SU-DHL-6 (cell line): ENCODE measurements around the gene PDE8B.

Source experiments
- H2AFZ ChIP-seq: fragments of 200-600 bp; sonication (generic); 2 replicates; pipeline ENCODE4 v1.6.1; 2014; ENCODE audit warnings: low read depth, mild to moderate bottlenecking, moderate library complexity, mixed read lengths, antibody characterized with exemption, low read length; ENCODE audit not compliant: severe bottlenecking
- H3F3A ChIP-seq: fragments of 200-600 bp; shearing (Covaris generic); 2 replicates; pipeline ENCODE4 v1.6.0; 2016; ENCODE audit warnings: antibody characterized with exemption, mild to moderate bottlenecking; ENCODE audit not compliant: insufficient read depth
- H3K27ac ChIP-seq: fragments of 200-600 bp; sonication (generic); 2 replicates; pipeline ENCODE4 v1.5.1; 2016; ENCODE audit warnings: low read depth, mild to moderate bottlenecking, low read length, moderate library complexity, mixed read lengths
- H3K27me3 ChIP-seq: fragments of 200-600 bp; sonication (generic), shearing (Covaris generic); 2 replicates; pipeline ENCODE4 v1.6.0; 2014; ENCODE audit warnings: mild to moderate bottlenecking, low read length
- H3K36me3 ChIP-seq: fragments of 200-600 bp; sonication (generic); 2 replicates; pipeline ENCODE4 v1.6.1; 2014; ENCODE audit warnings: mild to moderate bottlenecking, low read length, mixed read lengths
- H3K4me2 ChIP-seq: fragments of 300-600, 200-600 bp; shearing (Covaris generic), sonication (generic); 2 replicates; pipeline ENCODE4 v1.6.0; 2014; ENCODE audit warnings: low read length, low read depth, mild to moderate bottlenecking; ENCODE audit not compliant: poor library complexity, severe bottlenecking
- H3K4me3 ChIP-seq: fragments of 200-600 bp; sonication (generic); 2 replicates; pipeline ENCODE4 v1.5.1; 2014; ENCODE audit warnings: antibody characterized with exemption, low read length, mild to moderate bottlenecking, mixed read lengths; ENCODE audit not compliant: insufficient read depth, poor library complexity, severe bottlenecking
- H3K79me2 ChIP-seq: fragments of 200-600 bp; sonication (generic); 2 replicates; pipeline ENCODE4 v1.6.1; 2014; ENCODE audit warnings: mild to moderate bottlenecking, low read length, moderate library complexity; ENCODE audit not compliant: insufficient read depth
- H3K9ac ChIP-seq: fragments of 200-600 bp; sonication (generic); 2 replicates; pipeline ENCODE4 v1.7.0; 2014; ENCODE audit warnings: mild to moderate bottlenecking, low read length
- H3K9me2 ChIP-seq: fragments of 200-600 bp; sonication (generic); replicated peaks from 2 replicates; pipeline ENCODE4 v1.6.1; 2014; ENCODE audit warnings: low read length; ENCODE audit not compliant: insufficient read depth
- H3K9me3 ChIP-seq: fragments of 200-600 bp; sonication (generic); 2 replicates; pipeline ENCODE4 v1.6.1; 2014; ENCODE audit warnings: low read length, mixed read lengths; ENCODE audit not compliant: insufficient read depth
- H4K20me1 ChIP-seq: fragments of 200-600 bp; sonication (generic); 2 replicates; pipeline ENCODE4 v1.6.1; 2014; ENCODE audit warnings: low read depth, mild to moderate bottlenecking, antibody characterized with exemption, low read length, moderate library complexity, mixed read lengths
- CTCF ChIP-seq: fragments of 200-600 bp; sonication (generic); IDR thresholded peaks from one replicate; pipeline ENCODE4 v1.5.1; 2017; ENCODE audit warnings: antibody characterized with exemption, mild to moderate bottlenecking, low read length, moderate library complexity; ENCODE audit not compliant: insufficient read depth, poor library complexity, severe bottlenecking
- EZH2phosphoT487 ChIP-seq: fragments of 200-600 bp; sonication (generic), shearing (Covaris generic); conservative IDR thresholded peaks from 2 replicates; pipeline ENCODE4 v1.6.1; 2018; ENCODE audit warnings: mild to moderate bottlenecking, antibody characterized with exemption, low read length, moderate library complexity, mixed read lengths

PDE8B gene

GRCh38 chr5:77170196-77170890 is 40.1 kb upstream of the PDE8B start:
- Histone ChIP-seq H3K79me2 (no peaks in the 10 kb centered on the region), H2AFZ (no peak overlapping the region), H3K9ac (no peak overlapping the region), H3K9me2 (no peaks in the 10 kb centered on the region), H3F3A (no peaks in the 10 kb centered on the region), H3K27me3 (no peaks in the 10 kb centered on the region), H3K4me3 (no peak overlapping the region), H4K20me1 (no peaks in the 10 kb centered on the region), H3K9me3 (no peaks in the 10 kb centered on the region), H3K36me3 (no peaks in the 10 kb centered on the region), H3K4me2 (no peak overlapping the region), H3K27ac (no peak overlapping the region)
- TF ChIP-seq CTCF = no peak
- no peak for TF ChIP-seq EZH2phosphoT487

- H2AFZ ChIP-seq = no peak overlapping the region
- H3K9me2 ChIP-seq = no peaks in the 10 kb centered on the region
- no peaks in the 10 kb centered on the region for H3K27me3 ChIP-seq
- H3F3A ChIP-seq = no peaks in the 10 kb centered on the region
- TF ChIP-seq CTCF (no peak), EZH2phosphoT487 (no peak)
- no peak overlapping the region for H3K9ac ChIP-seq
- H3K27ac ChIP-seq = no peak overlapping the region
- H3K79me2 ChIP-seq = no peaks in the 10 kb centered on the region
- H3K9me3 ChIP-seq = no peaks in the 10 kb centered on the region
- H4K20me1 ChIP-seq = no peaks in the 10 kb centered on the region
- H3K36me3 ChIP-seq = no peaks in the 10 kb centered on the region
- H3K4me3 ChIP-seq = no peak overlapping the region
- no peak overlapping the region for H3K4me2 ChIP-seq
Measured at GRCh38 chr5:77171141-77171910, 39.2 kb upstream of the PDE8B start.

- Histone ChIP-seq H3K27ac (no peak overlapping the region), H3K27me3 (no peaks in the 10 kb centered on the region), H4K20me1 (no peaks in the 10 kb centered on the region), H3K9me3 (no peaks in the 10 kb centered on the region), H3K4me2 (no peak overlapping the region), H3F3A (no peaks in the 10 kb centered on the region), H3K4me3 (no peak overlapping the region), H3K36me3 (no peaks in the 10 kb centered on the region), H2AFZ (no peak overlapping the region), H3K9me2 (no peaks in the 10 kb centered on the region), H3K9ac (no peak overlapping the region), H3K79me2 (no peaks in the 10 kb centered on the region)
- TF ChIP-seq CTCF = no peak
- TF ChIP-seq EZH2phosphoT487 = no peak
Measured at GRCh38 chr5:77172713-77173328, 37.7 kb upstream of the PDE8B start.
